Activated CD4-positive, CD25-positive, alpha-beta regulatory T cell treated with anti-CD3 and anti-CD28 coated beads, Interleukin-2, amount 50 U/mL, for 72 hours (primary cell): ENCODE data around the gene CAPRIN2.

Experiments used
- DNase-seq: peaks from one replicate; pipeline ENCODE4 v3.0.0; 2021

The CAPRIN2 gene, protein sequence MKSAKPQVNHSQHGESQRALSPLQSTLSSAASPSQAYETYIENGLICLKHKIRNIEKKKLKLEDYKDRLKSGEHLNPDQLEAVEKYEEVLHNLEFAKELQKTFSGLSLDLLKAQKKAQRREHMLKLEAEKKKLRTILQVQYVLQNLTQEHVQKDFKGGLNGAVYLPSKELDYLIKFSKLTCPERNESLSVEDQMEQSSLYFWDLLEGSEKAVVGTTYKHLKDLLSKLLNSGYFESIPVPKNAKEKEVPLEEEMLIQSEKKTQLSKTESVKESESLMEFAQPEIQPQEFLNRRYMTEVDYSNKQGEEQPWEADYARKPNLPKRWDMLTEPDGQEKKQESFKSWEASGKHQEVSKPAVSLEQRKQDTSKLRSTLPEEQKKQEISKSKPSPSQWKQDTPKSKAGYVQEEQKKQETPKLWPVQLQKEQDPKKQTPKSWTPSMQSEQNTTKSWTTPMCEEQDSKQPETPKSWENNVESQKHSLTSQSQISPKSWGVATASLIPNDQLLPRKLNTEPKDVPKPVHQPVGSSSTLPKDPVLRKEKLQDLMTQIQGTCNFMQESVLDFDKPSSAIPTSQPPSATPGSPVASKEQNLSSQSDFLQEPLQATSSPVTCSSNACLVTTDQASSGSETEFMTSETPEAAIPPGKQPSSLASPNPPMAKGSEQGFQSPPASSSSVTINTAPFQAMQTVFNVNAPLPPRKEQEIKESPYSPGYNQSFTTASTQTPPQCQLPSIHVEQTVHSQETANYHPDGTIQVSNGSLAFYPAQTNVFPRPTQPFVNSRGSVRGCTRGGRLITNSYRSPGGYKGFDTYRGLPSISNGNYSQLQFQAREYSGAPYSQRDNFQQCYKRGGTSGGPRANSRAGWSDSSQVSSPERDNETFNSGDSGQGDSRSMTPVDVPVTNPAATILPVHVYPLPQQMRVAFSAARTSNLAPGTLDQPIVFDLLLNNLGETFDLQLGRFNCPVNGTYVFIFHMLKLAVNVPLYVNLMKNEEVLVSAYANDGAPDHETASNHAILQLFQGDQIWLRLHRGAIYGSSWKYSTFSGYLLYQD

DNA sequence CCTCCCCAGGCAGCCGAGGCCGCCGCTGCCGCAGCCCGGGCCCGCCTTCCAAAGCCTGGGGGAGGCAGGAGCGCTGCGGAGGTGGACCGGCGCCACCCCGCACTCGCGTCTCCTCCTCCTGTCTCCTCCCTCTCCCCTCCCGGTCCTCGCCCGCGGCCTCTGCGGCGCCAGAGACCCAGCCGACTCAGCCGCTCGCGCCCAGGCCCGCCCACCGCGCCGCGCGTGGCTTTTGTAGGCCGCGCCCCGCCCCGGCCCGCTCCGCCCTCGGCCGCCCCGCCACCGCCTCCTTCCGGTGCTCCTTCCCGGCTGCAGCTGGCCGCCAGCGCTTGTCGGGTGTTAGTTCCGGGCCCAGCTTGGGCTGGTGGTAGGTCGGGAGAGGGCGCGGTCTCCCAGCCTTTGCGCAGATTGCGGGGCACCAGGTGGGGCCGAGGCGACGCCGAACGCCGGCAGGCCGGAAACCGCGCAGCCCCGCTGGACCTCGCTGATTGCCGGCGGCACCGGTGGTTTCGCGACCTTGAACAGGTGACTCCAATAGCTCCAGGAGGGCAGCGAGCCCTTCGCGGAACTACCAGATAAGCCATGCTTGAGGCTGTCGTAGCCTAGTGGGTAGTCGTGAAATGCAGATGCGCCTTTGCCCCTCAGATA is at the start of gene CAPRIN2:
Gene CAPRIN2 (minus strand): TSS at position 202 of the 645 bp plus-strand sequence. CDS start 1,431 bp downstream, outside the sequence.
- peak; percentile 96 for DNase-seq

DNA sequence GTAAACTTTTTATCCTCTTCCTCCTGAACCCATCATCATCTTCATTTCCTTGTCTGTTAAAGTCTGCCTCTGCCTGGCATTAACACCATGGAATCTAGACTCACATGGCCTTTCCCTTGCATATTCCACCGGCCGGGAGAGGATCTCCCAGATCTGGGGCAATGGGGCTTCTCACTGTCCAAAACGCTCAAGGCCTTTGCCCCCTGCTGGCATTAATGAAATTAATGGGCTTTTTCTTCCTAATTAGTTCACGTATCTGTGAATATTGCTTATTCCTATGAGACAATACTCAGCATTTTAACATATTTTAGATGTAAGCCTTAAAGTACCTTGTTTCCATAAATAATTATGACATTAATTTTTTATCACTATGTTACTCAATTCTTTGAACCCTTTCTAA is 42.9 kb upstream of the CAPRIN2 start:
- DNase-seq: no peak

DNA sequence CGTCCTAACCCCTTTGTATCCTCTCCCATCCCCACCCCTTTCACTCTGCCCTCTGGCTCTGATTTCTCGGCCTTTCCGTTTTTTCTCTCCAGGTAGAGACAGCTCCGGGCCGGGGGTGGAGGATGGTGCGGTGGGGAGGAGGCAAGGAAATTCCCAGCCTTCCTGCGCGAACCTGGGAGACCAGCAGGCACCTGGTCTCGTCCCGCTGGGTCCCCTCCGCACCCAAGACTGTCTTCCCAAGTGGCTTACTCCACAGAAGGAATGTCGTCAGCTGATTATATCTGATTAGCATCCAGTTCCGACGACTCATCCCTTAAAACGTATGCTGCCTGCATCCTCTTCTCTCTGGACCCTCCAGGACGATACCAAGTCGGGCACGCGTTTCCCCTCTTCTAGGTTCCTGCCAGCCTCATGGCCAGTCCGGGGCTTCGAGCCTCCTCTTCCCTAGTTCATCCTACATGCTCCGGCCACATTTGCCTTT is 42.2 kb upstream of the CAPRIN2 start:
- DNase-seq: no peak

DNA sequence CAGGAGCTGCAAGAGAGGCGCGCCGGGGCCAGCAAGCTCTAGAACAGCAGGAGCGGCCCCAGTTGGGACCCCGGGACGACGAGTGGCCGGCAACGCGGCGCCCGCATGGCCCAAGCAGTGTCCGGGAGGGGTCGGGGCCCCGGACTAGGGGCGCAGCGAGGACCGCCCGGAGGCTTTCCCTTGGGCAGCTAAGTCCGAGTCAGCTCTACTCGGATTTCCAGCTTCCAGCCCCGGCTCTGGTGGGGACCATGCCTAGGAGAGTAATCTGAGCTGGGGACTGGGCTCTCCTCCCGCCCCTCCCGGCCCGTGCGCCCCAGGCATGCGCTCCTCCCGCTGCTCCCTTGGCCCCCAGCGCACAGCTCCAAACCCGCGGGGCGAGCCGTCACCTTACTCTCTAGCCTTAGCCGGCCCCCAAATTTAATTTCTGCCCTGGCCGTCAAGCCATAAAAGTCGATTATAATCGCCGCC is 41.6 kb upstream of the CAPRIN2 start:
- DNase-seq: no peak

DNA sequence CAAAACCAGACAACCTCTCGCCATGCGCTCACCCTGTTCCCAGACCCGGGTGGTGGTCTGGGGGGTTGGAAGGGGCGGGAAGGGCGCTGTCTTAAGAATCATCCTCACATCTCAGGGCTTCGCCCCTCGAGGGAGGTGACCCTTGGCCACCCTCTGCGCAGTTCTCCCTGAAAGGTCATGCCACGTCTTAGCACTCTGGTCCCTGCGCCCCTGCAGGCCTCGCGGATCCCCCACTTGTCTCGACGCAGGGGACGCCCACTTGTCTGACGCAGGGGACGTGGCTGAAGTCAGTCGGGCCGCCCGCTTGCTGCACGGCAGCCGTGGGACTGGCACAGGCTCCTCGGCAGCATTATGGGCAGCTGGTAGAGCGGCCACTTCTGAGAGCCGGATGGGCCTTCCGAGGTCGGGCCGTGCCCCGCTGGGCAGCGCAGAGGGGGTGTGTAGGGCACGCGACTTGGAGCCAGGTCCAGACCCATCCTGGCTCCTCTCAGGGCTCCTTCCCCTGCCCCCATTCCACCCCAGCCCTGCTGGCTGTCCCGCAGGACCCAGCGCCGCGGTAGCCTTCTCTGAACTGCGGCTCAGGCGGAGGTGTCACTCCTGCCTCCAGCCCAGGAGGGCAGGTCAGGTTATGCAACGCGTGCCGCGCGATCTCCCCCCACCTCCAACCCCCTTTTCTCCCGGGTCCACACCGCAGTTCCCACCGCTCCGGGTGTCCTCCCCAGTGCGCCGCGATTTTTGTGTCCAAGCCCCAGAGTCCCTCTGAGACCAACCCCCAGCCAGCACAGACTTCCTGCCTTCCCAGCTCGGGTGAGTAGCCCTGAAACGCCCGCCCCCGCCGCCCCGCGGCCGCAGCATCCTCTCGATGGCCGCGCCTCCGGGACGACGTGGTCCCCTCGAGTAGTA is 40.9 kb upstream of the CAPRIN2 start:
- DNase-seq: peak; percentile 59

DNA sequence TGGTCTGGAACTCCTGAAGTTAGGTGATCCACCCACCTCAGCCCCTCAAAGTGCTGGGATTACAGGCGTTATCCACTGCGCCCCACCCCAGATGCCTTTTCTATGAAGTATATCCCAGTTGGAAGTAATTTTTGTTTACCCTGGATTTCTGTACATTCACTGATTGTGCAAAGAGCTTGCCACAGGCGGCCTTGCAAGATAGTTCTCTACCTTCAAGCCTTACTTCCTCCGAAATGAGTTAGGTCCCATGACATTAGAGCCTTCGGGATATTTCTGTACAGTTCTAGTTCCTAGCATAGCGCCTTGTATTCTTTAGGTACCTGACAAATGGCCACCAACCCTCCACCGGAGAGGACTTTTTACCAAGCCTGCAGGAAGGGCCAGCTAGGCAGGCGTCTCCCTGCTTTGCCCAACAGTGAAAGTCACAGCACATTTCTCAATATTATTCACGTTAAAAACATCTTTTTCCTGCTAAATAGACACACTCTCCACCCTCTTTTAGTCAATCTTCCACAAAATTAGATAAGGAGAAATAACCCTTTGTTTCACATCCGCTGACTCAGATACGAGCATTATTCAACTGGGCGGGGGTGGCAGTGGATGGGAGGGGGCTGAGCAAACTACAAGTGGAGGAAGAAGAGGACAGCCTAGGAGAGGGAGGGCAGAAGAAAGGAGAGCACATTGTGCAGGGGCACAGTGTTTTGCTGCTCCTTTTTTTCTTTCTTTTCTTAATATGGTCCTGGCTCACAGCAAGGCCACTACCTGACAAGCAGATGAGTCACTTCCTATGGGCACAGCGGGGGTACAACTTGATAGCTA is 40.0 kb upstream of the CAPRIN2 start:
- DNase-seq: no peak

DNA sequence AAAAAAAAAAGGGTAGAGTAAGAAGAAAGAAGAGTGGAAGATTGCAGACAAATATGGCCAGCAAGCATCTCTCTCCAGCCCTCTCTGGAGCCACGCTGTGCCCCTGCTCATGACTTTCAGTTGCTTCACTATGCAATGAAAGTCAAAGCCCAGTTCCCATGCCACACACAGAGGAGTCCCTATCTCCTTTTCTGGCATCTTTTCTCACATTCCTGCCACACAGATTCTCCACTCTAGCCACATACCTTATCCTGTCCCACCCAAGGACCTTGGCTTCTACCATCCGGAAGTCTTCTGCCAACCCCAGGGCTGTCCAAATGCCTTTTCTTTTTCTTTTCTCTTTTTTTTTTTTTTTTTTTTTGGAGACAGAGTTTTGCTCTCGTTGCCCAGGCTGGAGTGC is 39.3 kb upstream of the CAPRIN2 start:
- no peak for DNase-seq

DNA sequence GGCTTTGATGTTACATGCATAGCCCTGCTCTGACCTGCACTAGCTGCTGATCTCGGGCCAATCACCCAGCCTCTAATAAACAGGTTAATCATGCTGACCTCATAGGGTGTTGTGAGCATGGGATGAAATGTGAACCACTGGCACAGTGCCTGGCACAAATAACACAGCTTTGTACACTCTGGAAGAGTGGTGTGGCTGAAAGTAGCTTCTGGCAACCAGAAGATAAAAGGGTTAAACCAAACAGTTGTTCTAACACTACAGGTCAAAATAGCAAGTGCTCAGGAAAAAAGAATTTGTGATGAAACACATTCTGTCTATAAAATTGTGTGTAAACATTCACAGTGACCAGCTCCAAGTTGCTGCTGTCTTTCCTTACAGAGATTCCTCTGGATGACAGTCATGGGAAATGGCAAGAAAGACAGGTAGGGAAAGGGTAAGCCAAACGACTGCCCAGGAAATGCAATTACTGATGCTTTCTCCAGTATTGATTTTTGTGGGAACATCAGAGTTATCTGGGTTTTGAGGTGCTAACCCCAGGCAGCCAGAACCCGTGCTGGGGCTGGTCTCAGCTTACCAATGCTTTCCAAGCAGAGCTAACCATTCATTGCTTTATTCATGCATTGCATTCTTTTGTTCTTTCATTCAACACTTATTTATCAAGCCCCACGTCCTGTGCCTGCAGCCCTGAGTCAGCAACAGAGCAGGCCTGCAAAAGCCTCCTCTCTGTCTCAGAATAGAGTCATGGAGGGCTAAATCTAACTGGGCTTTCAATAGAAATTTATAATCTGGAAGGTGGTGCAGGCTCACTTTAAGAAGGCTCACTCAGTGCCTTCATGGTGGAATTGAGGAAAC is 38.1 kb upstream of the CAPRIN2 start:
- DNase-seq: no peak

DNA sequence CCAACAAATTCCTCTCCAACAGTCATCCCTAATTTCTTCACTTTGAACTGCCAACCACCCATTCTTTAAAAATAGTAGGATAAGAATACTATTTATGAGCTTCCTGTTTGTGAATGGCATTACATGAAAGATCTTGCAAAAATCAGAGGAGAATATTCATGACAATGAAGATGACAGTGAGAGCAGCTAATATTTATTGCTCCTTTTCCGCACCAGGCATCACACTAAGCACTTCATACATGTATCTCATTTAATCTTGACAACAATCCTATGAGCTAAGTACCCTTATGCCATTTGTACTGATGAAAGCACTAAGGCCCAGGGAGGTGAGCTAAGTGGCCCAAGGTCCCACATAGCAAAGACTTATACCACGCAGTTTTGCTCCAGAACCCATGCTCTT is 37.3 kb upstream of the CAPRIN2 start:
- DNase-seq: no peak

DNA sequence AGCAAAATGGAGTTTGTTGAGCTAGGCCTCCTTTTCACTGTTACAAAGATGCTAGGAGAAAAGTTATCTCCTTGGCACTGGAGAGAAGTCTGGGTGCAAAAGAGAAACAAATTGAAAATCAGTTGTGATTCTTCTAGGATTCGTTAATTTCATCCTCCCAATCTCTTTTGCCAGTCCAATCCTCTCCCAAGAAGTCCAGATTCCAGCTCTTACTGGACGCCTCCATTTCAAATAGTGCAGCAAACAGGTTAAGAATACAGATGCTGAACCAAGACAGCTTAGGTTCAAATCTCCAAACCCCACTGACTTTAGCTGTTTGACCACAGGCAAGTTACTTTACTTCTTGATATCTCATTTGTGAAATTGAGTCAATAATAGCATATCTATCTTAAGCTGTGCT is 34.0 kb upstream of the CAPRIN2 start:
- DNase-seq: no peak

DNA sequence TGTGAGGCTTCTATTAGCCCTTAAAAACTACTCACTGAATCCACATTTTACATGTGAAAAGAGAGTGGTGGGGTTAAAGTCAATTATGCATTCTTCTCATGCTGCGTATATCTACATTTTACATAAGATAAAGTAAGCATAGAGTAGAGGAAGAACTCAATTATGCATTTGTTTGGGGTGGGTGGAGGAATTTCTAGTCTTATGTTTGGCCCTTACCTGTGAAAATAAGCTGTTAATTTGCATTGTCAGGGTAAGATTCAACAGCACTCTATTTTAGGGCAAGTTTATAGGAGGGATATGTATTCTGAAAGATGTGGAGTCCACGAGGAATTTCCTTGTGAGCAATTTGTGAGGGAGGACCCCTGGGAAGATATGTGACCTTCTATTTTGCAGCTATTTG is 30.9 kb upstream of the CAPRIN2 start:
- no peak for DNase-seq

DNA sequence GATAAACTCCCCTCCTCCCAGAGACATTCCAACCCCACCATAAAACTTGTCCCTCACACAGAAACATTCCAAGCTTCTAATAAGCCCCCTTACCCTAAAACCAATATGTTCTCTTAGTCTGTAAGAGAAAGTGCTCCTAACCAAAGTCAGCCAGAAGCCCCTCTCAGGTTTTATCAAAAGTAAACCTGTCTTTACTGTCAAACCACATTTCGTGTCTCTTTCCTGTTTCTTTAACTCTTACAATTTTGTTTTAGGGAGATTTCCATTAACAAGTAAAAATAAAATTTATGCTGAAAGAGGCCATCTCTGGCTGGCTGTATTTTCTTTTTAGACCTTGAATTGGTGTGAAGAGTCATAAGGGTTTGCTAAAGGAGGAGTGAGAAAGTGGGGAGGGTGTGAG is 29.8 kb upstream of the CAPRIN2 start:
- no peak for DNase-seq

DNA sequence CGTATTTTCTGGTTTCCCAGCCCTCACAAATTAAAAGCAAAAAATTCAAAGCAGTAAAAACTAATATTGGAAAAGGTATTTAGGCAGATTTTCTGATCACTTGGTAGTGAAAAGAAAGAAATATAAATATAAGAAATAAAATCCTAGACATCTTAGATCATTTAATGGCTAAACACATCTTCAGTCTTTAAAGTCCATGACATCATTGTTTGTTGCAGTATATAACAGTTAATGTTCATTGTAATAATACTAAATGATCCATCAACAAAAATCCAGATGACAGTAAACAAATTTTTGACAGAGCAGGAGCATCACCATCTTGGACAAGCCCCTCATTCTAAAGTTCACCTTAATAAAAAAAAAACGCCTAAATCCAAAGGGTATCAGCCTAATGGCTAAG is 29.2 kb upstream of the CAPRIN2 start:
- no peak for DNase-seq

DNA sequence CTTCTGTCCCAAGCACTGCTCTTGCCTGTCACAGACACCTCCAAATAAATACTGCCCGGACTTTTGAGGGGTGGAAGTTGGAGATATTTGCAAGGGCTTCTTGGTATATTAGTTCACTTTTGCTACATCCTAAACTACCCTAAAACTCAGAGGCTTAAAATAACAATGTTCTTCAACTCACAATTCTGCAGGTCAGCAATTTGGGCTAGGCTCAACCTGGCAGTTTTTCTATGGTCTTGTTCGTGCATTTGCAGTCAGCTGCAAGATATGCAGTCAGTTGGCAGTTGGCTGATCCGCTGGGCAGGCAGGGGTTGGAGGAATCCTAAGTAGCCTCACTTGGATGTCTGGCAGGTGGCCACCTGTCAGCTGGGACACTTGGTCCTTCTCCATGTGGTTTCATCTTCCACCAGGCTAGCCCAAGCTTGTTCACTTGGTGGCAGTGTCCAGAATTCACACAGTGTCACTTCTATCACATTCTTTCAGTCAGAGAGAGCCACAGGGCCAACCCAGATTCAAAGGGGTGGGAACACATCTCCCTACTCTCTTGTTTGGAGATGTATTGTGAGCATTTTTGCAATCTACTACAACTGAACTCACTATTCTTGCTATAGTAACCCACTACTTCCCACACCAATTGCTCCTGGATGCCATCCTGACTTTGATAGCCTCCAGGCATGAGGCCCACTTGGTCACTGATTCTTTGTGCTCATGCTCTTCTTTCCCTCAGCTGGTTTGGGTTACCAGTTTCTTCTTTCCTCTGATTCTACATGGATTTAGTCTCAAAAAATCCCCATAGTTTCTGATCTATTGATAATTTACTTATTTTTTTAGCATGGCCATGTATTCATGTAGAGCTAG is 27.8 kb upstream of the CAPRIN2 start:
- DNase-seq: no peak

DNA sequence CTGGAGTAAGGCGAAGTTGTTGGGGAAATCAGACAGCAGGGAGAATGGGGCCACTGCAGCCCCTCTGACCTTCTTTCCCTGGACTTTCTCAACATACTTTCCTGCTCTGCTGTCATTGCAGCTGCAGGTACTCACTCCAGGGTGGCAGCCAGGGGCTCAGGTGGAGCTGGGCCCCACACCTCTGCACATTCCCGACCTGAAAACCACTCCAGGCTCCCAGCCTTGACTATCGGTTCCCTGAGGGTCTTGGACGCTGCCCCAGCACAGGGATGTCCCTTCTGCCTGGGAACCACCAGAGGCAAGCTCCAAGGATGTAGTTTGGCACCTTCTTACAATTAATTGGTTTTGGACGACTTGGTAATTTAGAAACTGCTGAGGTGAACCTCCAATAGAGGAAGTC is 24.8 kb upstream of the CAPRIN2 start:
- no peak for DNase-seq

DNA sequence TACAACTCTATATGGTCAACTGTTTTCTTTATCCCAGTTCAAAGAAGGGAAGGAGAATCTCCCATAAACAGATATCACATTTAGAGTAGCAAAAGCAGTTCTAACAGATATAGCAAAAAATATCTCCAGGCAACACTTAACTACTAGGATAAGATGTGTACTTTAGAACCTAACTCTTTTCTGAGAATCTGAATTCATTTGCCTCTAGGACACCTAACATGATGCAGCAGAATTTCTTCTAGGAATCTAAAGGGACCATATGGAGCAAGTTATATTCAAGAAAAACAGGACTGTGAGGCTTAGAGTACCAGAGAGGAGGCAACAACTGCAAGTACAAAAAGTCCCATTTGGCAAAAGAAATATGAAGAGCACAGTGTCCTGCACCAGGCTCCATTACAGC is 24.4 kb upstream of the CAPRIN2 start:
- no peak for DNase-seq

DNA sequence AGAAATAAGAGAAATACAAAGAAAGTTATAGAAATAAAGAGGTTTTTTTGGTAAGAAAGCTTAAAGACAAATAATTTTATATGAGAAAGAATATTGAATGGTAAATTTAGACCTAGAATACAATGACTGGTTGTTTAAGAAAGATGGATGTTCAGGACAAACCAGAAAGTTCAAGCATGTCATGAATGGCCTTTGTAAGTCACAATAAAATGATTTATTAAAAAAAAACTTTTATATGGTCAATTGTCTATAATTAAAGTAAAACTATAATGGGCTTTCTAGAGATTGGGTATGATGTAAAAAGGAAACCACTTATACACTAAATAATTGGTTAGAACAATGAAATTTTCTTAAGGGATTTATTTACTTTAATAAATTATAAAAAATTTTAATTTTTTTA is 19.8 kb upstream of the CAPRIN2 start:
- no peak for DNase-seq

DNA sequence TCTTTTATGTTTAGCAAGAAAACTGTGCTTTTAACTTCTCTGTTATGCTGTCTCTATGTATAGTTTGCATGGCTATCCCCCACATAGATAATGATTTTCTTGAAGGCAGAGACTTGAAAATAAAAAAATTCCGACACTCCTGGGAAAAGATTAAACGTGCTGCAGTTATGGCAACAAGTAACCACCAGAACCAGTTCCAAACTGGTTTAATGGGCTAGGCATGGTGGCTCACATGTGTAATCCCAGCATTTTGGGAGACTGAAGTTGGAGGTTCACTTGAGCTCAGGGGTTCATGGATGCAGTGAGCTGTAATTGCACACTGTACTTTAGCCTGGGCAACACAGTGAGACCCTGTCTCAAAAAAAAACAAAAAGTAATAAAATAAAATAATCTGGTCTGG is 15.1 kb upstream of the CAPRIN2 start:
- DNase-seq: no peak

DNA sequence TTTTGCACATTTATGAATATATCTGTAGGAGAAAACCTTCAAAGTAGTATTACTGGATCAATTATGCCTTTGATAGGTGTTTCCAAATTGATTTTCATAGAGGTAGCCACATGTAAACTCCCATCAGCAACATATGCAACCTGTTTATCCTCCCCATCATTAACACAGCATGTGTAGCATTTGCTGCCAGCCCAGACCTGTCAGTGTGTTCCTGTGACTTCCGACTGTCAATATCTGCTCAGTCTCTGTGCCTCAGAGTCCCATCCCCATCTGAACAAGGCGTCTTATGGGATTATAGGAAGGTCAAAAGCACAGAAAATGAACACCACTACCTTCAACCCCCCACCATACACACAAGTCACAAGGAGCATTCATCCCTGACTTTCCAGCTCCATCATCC is 9.5 kb upstream of the CAPRIN2 start:
- DNase-seq: no peak
